Measurements from ENCODE around the gene NCKAP1.

DNA sequence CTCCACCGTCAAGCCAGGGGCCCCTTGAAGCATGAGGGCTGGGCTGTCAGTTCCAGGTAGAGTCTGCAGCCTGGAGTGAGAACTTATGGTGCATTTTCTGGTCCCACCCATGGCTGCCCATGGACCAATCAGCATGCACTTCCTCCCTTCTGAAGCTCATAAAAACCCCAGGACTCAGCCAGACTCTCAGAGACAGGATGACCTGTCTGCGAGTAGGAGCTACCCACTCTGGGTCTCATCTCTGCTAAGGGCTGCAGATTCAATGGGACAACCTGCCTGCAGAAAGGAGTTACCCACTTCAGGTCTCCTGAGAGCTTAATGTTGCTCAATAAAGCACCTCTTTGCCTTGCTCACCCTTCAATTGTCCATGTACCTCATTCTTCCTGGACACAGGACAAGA is 30.9 kb upstream of the NCKAP1 start:
- TF ChIP-seq GATA2 (IDR thresholded peaks at IDR 0.05; ENCODE audit: low read depth, low read length) (no peak), GATA3 (IDR thresholded peaks at IDR 0.05; ENCODE audit: low read depth, low read length) (no peak)

Data from SH-SY5Y (cell line).